NCI-H510A treated with DMSO at 0.1 percent for 48 hours (cell line): Measurements from ENCODE around the gene CD226.
"Not testable (repeated sequence)": the region's sequence is repeated elsewhere in the genome, so short reads cannot be mapped to it uniquely, and the experiment has no call there.

Experiments
- DNase-seq: peaks from one replicate; lab custom pipeline; 2025; lab: John Stamatoyannopoulos, UW

Gene CD226

GRCh38 chr18:69956665-69957620, 9.3 kb upstream of the CD226 start:
- no peak for DNase-seq

GRCh38 chr18:69956057-69956456, 8.4 kb upstream of the CD226 start:
- DNase-seq, result no peak

GRCh38 chr18:69954719-69955480, 7.2 kb upstream of the CD226 start:
- no peak for DNase-seq

GRCh38 chr18:69953191-69953590, 5.5 kb upstream of the CD226 start:
- no peak for DNase-seq

GRCh38 chr18:69951182-69951581, 3.5 kb upstream of the CD226 start:
- DNase-seq, result no peak

- no peak for DNase-seq
Observed at GRCh38 chr18:69949538-69949936, 1.9 kb upstream of the CD226 start.

GRCh38 chr18:69948919-69949537, 1.4 kb upstream of the CD226 start:
- DNase-seq, result no peak

GRCh38 chr18:69948256-69948655, 583 bp upstream of the CD226 start:
- no peak for DNase-seq

GRCh38 chr18:69946608-69947155, 991 bp downstream of the CD226 start:
- DNase-seq, result no peak

GRCh38 chr18:69945220-69946114, 2.2 kb downstream of the CD226 start:
- DNase-seq, result no peak

- DNase-seq, result no peak
Observed at GRCh38 chr18:69944436-69944835, 3.2 kb downstream of the CD226 start.

- DNase-seq, result no peak
Observed at GRCh38 chr18:69943021-69943420, 4.7 kb downstream of the CD226 start.

- DNase-seq, result no peak
Observed at GRCh38 chr18:69941183-69941582, 6.5 kb downstream of the CD226 start.

GRCh38 chr18:69939812-69940211, 7.9 kb downstream of the CD226 start:
- not testable (repeated sequence) for DNase-seq

- DNase-seq, result no peak
Observed at GRCh38 chr18:69936191-69936558, 11.5 kb downstream of the CD226 start.

- no peak for DNase-seq
Observed at GRCh38 chr18:69935319-69936190, 12.1 kb downstream of the CD226 start.

- DNase-seq, result no peak
Observed at GRCh38 chr18:69934601-69935265, 12.9 kb downstream of the CD226 start.

GRCh38 chr18:69929041-69929774, 18.5 kb downstream of the CD226 start:
- DNase-seq, result no peak

- peak; percentile 45 for DNase-seq
Observed at GRCh38 chr18:69916412-69916811, 31.3 kb downstream of the CD226 start.
